H1 (cell line): Measurements from ENCODE around the gene RABEP1. TPM values are rescaled to one million over a fixed set of nuclear protein-coding genes. Genes with fewer than 3 reads are reported as not detected.

Experiments
- ATF2 ChIP-seq: IDR thresholded peaks from 2 replicates; pipeline ENCODE4 v1.6.1; 2012; ENCODE audit warnings: low read length, inconsistent platforms
- BACH1 ChIP-seq: IDR thresholded peaks from 2 replicates; pipeline ENCODE4 v1.6.1; 2012; ENCODE audit warnings: low read length, improper control_type of control experiment
- E2F6 ChIP-seq: IDR thresholded peaks from 2 replicates; pipeline ENCODE4 v1.6.1; 2012; ENCODE audit warnings: inconsistent platforms
- EZH2 ChIP-seq: fragments of 200-600 bp; sonication (generic); IDR thresholded peaks from 2 replicates; pipeline ENCODE4 v1.7.1; 2012; ENCODE audit warnings: low read depth, mild to moderate bottlenecking, moderate library complexity, low read length, inconsistent platforms; ENCODE audit not compliant: severe bottlenecking
- JUN ChIP-seq: IDR thresholded peaks from 2 replicates; pipeline ENCODE4 v1.6.1; 2011; ENCODE audit warnings: low read depth, mild to moderate bottlenecking, improper control_type of control experiment, low read length
- NRF1 ChIP-seq: IDR thresholded peaks from 2 replicates; pipeline ENCODE4 v1.6.1; 2011; ENCODE audit warnings: mild to moderate bottlenecking, low read depth, low read length, improper control_type of control experiment
- POLR2A ChIP-seq, 2 experiments: IDR thresholded peaks; 1 replicate in 1 of 2; 2 replicates in 1 of 2; pipeline ENCODE4 v1.6.1; 2011; ENCODE audit warnings: low read depth in 2 of 2, low read length in 2 of 2, mild to moderate bottlenecking in 2 of 2; ENCODE audit errors: control extremely low read depth in 1 of 2
- POLR2AphosphoS5 ChIP-seq: IDR thresholded peaks from 2 replicates; pipeline ENCODE4 v1.6.1; 2011; ENCODE audit warnings: low read depth, low read length
- POU5F1 ChIP-seq: IDR thresholded peaks from 2 replicates; pipeline ENCODE4 v1.6.1; 2011; ENCODE audit warnings: low read depth, mild to moderate bottlenecking, low read length, moderate library complexity
- USF2 ChIP-seq: IDR thresholded peaks from 2 replicates; pipeline ENCODE4 v1.6.1; 2011; ENCODE audit warnings: low read length, improper control_type of control experiment
- YY1 ChIP-seq: IDR thresholded peaks from 2 replicates; pipeline ENCODE4 v1.6.1; 2011; ENCODE audit warnings: low read depth, mild to moderate bottlenecking, low read length
- polyA plus RNA-seq, 7 experiments: library from polyadenylated mRNA; depleted of rRNA in 3 of 7; stranded (reverse) in 5 of 7; unstranded in 2 of 7; fragments of >200 nt in 5 of 7; fragments of 200-250 nt in 2 of 7; gene quantifications; 1 replicate in 5 of 7; 2 replicates in 1 of 7; 4 replicates in 1 of 7; pipeline versions ENCODE4 v1.2.1 to v1.2.3, GENCODE V29; 2011 to 2013; ENCODE audit warnings: missing spikeins in 2 of 7, mixed read lengths in 2 of 7
- total RNA-seq: library from RNA; stranded (reverse); fragmentation: NEBNext Ultra II Directional; extraction: Animal tissue kit (Norgen Biotek cat#: 25700); gene quantifications from 2 replicates; pipeline ENCODE4 v1.2.1, GENCODE V29; 2021

The RABEP1 gene
- total and polyA plus RNA-seq, 2 of the 8 experiments (the other 6 are each of a cell fraction or from before 2014, with no cell fraction given), result 8.5 to 52.3 TPM

GRCh38 chr17:5419959-5420653, 138.0 kb downstream of the RABEP1 start, which contains the start of gene RPAIN (continued):
- TF ChIP-seq USF2 (0 out of 2 replicates have a peak, but pooled peaks have one; percentile 3), ATF2 (no peak), EZH2 (no peak), POU5F1 (no peak), E2F6 (no peak), YY1 (peak; percentile 6; the same call in 1 of the 2 replicates), BACH1 (no peak), JUN (no peak), NRF1 (no peak), POLR2A (IDR thresholded peaks at IDR 0.05; ENCODE audit: control extremely low read depth in 1 of 2, low read depth in 2 of 2, low read length in 2 of 2) (peak; percentile 85 to 94), POLR2AphosphoS5 (peak; percentile 99)
